Liver (tissue), 9 donors: ENCODE data around the gene GPRC5D. TPM values are rescaled to one million over a fixed set of nuclear protein-coding genes. Genes with fewer than 3 reads are reported as not detected.

Source experiments
- DNase-seq: peaks from one replicate; pipeline ENCODE4 v3.0.0-alpha.2; 2017; ENCODE audit warnings: low spot score
- H3K27ac ChIP-seq, 2 donors: one replicate each; pipeline ENCODE4 v1.7.0; 2013; ENCODE audit warnings: inconsistent platforms in 2 of 2, low read length in 2 of 2, control low read depth in 1 of 2, low read depth in 1 of 2, mild to moderate bottlenecking in 1 of 2
- H3K27me3 ChIP-seq, 4 donors: one replicate each; pipeline versions ENCODE4 v1.6.1 to v1.7.0; 2013; ENCODE audit warnings: low read length in 3 of 4, inconsistent platforms in 1 of 4, mild to moderate bottlenecking in 1 of 4, moderate library complexity in 1 of 4; ENCODE audit not compliant: control insufficient read depth in 4 of 4, insufficient read depth in 4 of 4
- H3K36me3 ChIP-seq, 4 donors: one replicate each; pipeline versions ENCODE4 v1.6.1 to v1.7.0; 2013; ENCODE audit warnings: low read length in 3 of 4, mild to moderate bottlenecking in 3 of 4, low read depth in 1 of 4, moderate library complexity in 1 of 4; ENCODE audit not compliant: control insufficient read depth in 4 of 4, insufficient read depth in 3 of 4
- H3K4me1 ChIP-seq, 4 donors: one replicate each; pipeline versions ENCODE4 v1.6.1 to v1.7.0; 2013; ENCODE audit warnings: low read length in 3 of 4, mild to moderate bottlenecking in 3 of 4, moderate library complexity in 1 of 4; ENCODE audit not compliant: control insufficient read depth in 4 of 4, insufficient read depth in 4 of 4
- H3K4me3 ChIP-seq, 3 donors: one replicate each; pipeline versions ENCODE4 v1.6.1 to v1.7.0; 2013; ENCODE audit warnings: low read length in 3 of 3, control low read depth in 1 of 3, low read depth in 1 of 3, mild to moderate bottlenecking in 1 of 3
- H3K9ac ChIP-seq, 2 donors: one replicate each; pipeline ENCODE4 v1.7.0; 2013; ENCODE audit warnings: low read length in 2 of 2, mild to moderate bottlenecking in 2 of 2, moderate library complexity in 2 of 2, control low read depth in 1 of 2, low read depth in 1 of 2
- H3K9me3 ChIP-seq, 4 donors: one replicate each; pipeline versions ENCODE4 v1.6.1 to v1.7.0; 2013; ENCODE audit warnings: low read length in 3 of 4; ENCODE audit not compliant: control insufficient read depth in 4 of 4
- EGR1 ChIP-seq, 2 donors: IDR thresholded peaks; 2 replicates each; pipeline ENCODE4 v1.6.1; 2016 to 2018; ENCODE audit warnings: antibody characterized with exemption in 2 of 2, low read depth in 2 of 2
- FOXA1 ChIP-seq: IDR thresholded peaks from 2 replicates; pipeline ENCODE4 v1.6.1; 2016; ENCODE audit warnings: antibody characterized with exemption
- FOXA2 ChIP-seq: IDR thresholded peaks from 2 replicates; pipeline ENCODE4 v1.6.1; 2016; ENCODE audit warnings: antibody characterized with exemption
- GABPA ChIP-seq, 2 donors: IDR thresholded peaks in 1 of 2; conservative IDR thresholded peaks in 1 of 2; 2 replicates each; pipeline ENCODE4 v1.6.1; 2016; ENCODE audit warnings: antibody characterized with exemption in 2 of 2, mild to moderate bottlenecking in 1 of 2, moderate library complexity in 1 of 2
- HNF4G ChIP-seq: IDR thresholded peaks from 2 replicates; pipeline ENCODE4 v1.6.1; 2016; ENCODE audit warnings: antibody characterized with exemption
- JUND ChIP-seq, 2 donors: IDR thresholded peaks; 2 replicates each; pipeline ENCODE4 v1.6.1; 2016; ENCODE audit warnings: antibody characterized with exemption in 2 of 2
- NR2F2 ChIP-seq: IDR thresholded peaks from 2 replicates; pipeline ENCODE4 v1.6.1; 2016; ENCODE audit warnings: antibody characterized with exemption
- RAD21 ChIP-seq, 2 donors: IDR thresholded peaks; 2 replicates each; pipeline ENCODE4 v1.6.1; 2016; ENCODE audit warnings: antibody characterized with exemption in 2 of 2, mild to moderate bottlenecking in 2 of 2
- RXRA ChIP-seq, 2 donors: IDR thresholded peaks; 2 replicates each; pipeline ENCODE4 v1.6.1; 2017 to 2018; ENCODE audit warnings: antibody characterized with exemption in 2 of 2, mild to moderate bottlenecking in 1 of 2
- SP1 ChIP-seq: IDR thresholded peaks from 2 replicates; pipeline ENCODE4 v1.6.1; 2018; ENCODE audit warnings: antibody characterized with exemption, mild to moderate bottlenecking
- TAF1 ChIP-seq: conservative IDR thresholded peaks from 2 replicates; pipeline ENCODE4 v1.6.1; 2016; ENCODE audit warnings: antibody characterized with exemption, mild to moderate bottlenecking
- YY1 ChIP-seq: IDR thresholded peaks from 2 replicates; pipeline ENCODE4 v1.6.1; 2016; ENCODE audit warnings: antibody characterized with exemption, mild to moderate bottlenecking
- WGBS: extraction: QIAGEN DNeasy Blood & Tissue Kit; methylation state at CpG from one replicate; pipeline ENCODE4 v1.1.7; 2013; 5-methylcytosine and 5-hydroxymethylcytosine counted together
- polyA plus RNA-seq, 2 donors: library from polyadenylated mRNA; stranded (reverse) in 1 of 2; unstranded in 1 of 2; fragments of 200-250 nt in 1 of 2; fragments of >200 nt in 1 of 2; fragmentation: Nextera tagmentation in 1 of 2; extraction: Ambion mirVana in 1 of 2; gene quantifications; one replicate each; pipeline versions ENCODE4 v1.2.1 to v1.2.3, GENCODE V29; 2013 to 2015
- total RNA-seq, 2 donors: library from RNA; depleted of rRNA; stranded (reverse); fragments of >200 nt; gene quantifications; one replicate each; pipeline ENCODE4 v1.2.3, GENCODE V29; 2014
- TF ChIP-seq, protein P1 (sequence below): fragments of 150-350 bp; IDR thresholded peaks from 2 replicates; pipeline ENCODE4 v1.5.1; 2017; ENCODE audit warnings: improper control_type of control experiment, low read depth, low read length; ENCODE audit not compliant: missing input control
- TF ChIP-seq, protein P2 (sequence below): IDR thresholded peaks from 2 replicates; pipeline ENCODE4 v1.6.1; 2016; ENCODE audit warnings: antibody characterized with exemption
- TF ChIP-seq, protein P3 (sequence below): IDR thresholded peaks from 2 replicates; pipeline ENCODE4 v1.6.1; 2016; ENCODE audit warnings: antibody characterized with exemption, mild to moderate bottlenecking
- TF ChIP-seq, protein P4 (sequence below): IDR thresholded peaks from 2 replicates; pipeline ENCODE4 v1.6.1; 2016; ENCODE audit warnings: antibody characterized with exemption
- donor health status: healthy.
- donor health status: healthy.
- donor health status: healthy.
- donor health status: healthy.
- donor health status: healthy.

The GPRC5D gene
- total and polyA plus RNA-seq, 4 donors, result 0.13 to 0.17 TPM; not detected in 2

DNA sequence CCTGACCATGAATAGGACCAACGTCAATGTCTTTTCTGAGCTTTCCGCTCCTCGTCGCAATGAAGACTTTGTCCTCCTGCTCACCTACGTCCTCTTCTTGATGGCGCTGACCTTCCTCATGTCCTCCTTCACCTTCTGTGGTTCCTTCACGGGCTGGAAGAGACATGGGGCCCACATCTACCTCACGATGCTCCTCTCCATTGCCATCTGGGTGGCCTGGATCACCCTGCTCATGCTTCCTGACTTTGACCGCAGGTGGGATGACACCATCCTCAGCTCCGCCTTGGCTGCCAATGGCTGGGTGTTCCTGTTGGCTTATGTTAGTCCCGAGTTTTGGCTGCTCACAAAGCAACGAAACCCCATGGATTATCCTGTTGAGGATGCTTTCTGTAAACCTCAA, 43.3 kb downstream of the GPRC5D start:
- Histone ChIP-seq H3K27me3 (no peaks in the 10 kb centered on the region), H3K36me3 (no peaks in the 10 kb centered on the region), H3K9me3 (no peaks in the 10 kb centered on the region), H3K4me3 (no peak overlapping the region), H3K4me1 (no peaks in the 10 kb centered on the region), H3K9ac (no peak overlapping the region), H3K27ac (no peak overlapping the region)
- TF ChIP-seq FOXA2 (no peak), GABPA (IDR thresholded peaks at IDR 0.05 in 1 of 2, conservative IDR thresholded peaks at IDR 0.05 in 1 of 2) (no peak), HNF4G (no peak), YY1 (no peak), RXRA (IDR thresholded peaks at IDR 0.05) (no peak), EGR1 (IDR thresholded peaks at IDR 0.05; ENCODE audit: low read depth in 2 of 2) (no peak), RAD21 (IDR thresholded peaks at IDR 0.05) (no peak), JUND (IDR thresholded peaks at IDR 0.05) (no peak), FOXA1 (no peak), SP1 (no peak)
- TF ChIP-seq, protein P1, sequence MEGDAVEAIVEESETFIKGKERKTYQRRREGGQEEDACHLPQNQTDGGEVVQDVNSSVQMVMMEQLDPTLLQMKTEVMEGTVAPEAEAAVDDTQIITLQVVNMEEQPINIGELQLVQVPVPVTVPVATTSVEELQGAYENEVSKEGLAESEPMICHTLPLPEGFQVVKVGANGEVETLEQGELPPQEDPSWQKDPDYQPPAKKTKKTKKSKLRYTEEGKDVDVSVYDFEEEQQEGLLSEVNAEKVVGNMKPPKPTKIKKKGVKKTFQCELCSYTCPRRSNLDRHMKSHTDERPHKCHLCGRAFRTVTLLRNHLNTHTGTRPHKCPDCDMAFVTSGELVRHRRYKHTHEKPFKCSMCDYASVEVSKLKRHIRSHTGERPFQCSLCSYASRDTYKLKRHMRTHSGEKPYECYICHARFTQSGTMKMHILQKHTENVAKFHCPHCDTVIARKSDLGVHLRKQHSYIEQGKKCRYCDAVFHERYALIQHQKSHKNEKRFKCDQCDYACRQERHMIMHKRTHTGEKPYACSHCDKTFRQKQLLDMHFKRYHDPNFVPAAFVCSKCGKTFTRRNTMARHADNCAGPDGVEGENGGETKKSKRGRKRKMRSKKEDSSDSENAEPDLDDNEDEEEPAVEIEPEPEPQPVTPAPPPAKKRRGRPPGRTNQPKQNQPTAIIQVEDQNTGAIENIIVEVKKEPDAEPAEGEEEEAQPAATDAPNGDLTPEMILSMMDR, result no peak
- TF ChIP-seq, protein P2, sequence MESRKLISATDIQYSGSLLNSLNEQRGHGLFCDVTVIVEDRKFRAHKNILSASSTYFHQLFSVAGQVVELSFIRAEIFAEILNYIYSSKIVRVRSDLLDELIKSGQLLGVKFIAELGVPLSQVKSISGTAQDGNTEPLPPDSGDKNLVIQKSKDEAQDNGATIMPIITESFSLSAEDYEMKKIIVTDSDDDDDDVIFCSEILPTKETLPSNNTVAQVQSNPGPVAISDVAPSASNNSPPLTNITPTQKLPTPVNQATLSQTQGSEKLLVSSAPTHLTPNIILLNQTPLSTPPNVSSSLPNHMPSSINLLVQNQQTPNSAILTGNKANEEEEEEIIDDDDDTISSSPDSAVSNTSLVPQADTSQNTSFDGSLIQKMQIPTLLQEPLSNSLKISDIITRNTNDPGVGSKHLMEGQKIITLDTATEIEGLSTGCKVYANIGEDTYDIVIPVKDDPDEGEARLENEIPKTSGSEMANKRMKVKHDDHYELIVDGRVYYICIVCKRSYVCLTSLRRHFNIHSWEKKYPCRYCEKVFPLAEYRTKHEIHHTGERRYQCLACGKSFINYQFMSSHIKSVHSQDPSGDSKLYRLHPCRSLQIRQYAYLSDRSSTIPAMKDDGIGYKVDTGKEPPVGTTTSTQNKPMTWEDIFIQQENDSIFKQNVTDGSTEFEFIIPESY, result no peak
- TF ChIP-seq, protein P3, sequence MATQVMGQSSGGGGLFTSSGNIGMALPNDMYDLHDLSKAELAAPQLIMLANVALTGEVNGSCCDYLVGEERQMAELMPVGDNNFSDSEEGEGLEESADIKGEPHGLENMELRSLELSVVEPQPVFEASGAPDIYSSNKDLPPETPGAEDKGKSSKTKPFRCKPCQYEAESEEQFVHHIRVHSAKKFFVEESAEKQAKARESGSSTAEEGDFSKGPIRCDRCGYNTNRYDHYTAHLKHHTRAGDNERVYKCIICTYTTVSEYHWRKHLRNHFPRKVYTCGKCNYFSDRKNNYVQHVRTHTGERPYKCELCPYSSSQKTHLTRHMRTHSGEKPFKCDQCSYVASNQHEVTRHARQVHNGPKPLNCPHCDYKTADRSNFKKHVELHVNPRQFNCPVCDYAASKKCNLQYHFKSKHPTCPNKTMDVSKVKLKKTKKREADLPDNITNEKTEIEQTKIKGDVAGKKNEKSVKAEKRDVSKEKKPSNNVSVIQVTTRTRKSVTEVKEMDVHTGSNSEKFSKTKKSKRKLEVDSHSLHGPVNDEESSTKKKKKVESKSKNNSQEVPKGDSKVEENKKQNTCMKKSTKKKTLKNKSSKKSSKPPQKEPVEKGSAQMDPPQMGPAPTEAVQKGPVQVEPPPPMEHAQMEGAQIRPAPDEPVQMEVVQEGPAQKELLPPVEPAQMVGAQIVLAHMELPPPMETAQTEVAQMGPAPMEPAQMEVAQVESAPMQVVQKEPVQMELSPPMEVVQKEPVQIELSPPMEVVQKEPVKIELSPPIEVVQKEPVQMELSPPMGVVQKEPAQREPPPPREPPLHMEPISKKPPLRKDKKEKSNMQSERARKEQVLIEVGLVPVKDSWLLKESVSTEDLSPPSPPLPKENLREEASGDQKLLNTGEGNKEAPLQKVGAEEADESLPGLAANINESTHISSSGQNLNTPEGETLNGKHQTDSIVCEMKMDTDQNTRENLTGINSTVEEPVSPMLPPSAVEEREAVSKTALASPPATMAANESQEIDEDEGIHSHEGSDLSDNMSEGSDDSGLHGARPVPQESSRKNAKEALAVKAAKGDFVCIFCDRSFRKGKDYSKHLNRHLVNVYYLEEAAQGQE, result no peak
- DNase-seq, result no peak
- 90% methylated on average over 12 of the region's 12 CpGs for WGBS

DNA sequence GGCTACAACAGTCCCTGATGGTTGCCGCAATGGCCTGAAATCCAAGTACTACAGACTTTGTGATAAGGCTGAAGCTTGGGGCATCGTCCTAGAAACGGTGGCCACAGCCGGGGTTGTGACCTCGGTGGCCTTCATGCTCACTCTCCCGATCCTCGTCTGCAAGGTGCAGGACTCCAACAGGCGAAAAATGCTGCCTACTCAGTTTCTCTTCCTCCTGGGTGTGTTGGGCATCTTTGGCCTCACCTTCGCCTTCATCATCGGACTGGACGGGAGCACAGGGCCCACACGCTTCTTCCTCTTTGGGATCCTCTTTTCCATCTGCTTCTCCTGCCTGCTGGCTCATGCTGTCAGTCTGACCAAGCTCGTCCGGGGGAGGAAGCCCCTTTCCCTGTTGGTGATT, 43.7 kb downstream of the GPRC5D start:
- Histone ChIP-seq H3K9me3 (no peaks in the 10 kb centered on the region), H3K4me3 (no peak overlapping the region), H3K4me1 (no peaks in the 10 kb centered on the region), H3K27me3 (no peaks in the 10 kb centered on the region), H3K36me3 (no peaks in the 10 kb centered on the region), H3K9ac (no peak overlapping the region), H3K27ac (no peak overlapping the region)
- no peak for DNase-seq
- TF ChIP-seq HNF4G, result no peak
- no peak for TF ChIP-seq RAD21 (IDR thresholded peaks at IDR 0.05)
- TF ChIP-seq FOXA2, result no peak
- TF ChIP-seq, protein P4, sequence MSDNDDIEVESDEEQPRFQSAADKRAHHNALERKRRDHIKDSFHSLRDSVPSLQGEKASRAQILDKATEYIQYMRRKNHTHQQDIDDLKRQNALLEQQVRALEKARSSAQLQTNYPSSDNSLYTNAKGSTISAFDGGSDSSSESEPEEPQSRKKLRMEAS, result no peak
- no peak for TF ChIP-seq TAF1
- TF ChIP-seq YY1, result no peak
- no peak for TF ChIP-seq JUND (IDR thresholded peaks at IDR 0.05)
- no peak for TF ChIP-seq NR2F2
- WGBS, result 79% methylated on average over 14 of the region's 14 CpGs
